ELF-1 (cell line): ENCODE data around the gene CTNND2.

Experiments used
- DNase-seq: peaks from one replicate; pipeline ENCODE4 v3.0.0-alpha.2; 2016; ENCODE audit warnings: low read depth, low spot score

Gene CTNND2

GRCh38 chr5:11522796-11523195 is 381.4 kb downstream of the CTNND2 start:
- DNase-seq: no peak

GRCh38 chr5:11520241-11520930 is 383.9 kb downstream of the CTNND2 start:
- DNase-seq: no peak

GRCh38 chr5:11519236-11519635 is 385.0 kb downstream of the CTNND2 start:
- DNase-seq: no peak

- DNase-seq: no peak
Measured at GRCh38 chr5:11518676-11519075, 385.6 kb downstream of the CTNND2 start.

GRCh38 chr5:11514705-11515432 is 389.4 kb downstream of the CTNND2 start:
- DNase-seq: no peak

GRCh38 chr5:11511878-11512277 is 392.4 kb downstream of the CTNND2 start:
- DNase-seq: no peak

- no peak for DNase-seq
Measured at GRCh38 chr5:11510889-11511288, 393.4 kb downstream of the CTNND2 start.

- no peak for DNase-seq
Measured at GRCh38 chr5:11509793-11510192, 394.5 kb downstream of the CTNND2 start.

GRCh38 chr5:11507156-11507910 is 396.9 kb downstream of the CTNND2 start:
- no peak for DNase-seq

GRCh38 chr5:11504886-11505193 is 399.4 kb downstream of the CTNND2 start:
- peak; percentile 51 for DNase-seq

GRCh38 chr5:11504065-11504885 is 400.0 kb downstream of the CTNND2 start:
- no peak for DNase-seq

GRCh38 chr5:11502783-11503182 is 401.5 kb downstream of the CTNND2 start:
- DNase-seq: no peak

- DNase-seq: no peak
Measured at GRCh38 chr5:11497651-11498050, 406.6 kb downstream of the CTNND2 start.

- DNase-seq: no peak
Measured at GRCh38 chr5:11496137-11496719, 408.0 kb downstream of the CTNND2 start.

GRCh38 chr5:11494340-11494739 is 409.9 kb downstream of the CTNND2 start:
- DNase-seq: no peak

GRCh38 chr5:11491404-11492075 is 412.7 kb downstream of the CTNND2 start:
- no peak for DNase-seq

- DNase-seq: no peak
Measured at GRCh38 chr5:11483630-11484029, 420.6 kb downstream of the CTNND2 start.

- no peak for DNase-seq
Measured at GRCh38 chr5:11482011-11482410, 422.2 kb downstream of the CTNND2 start.

GRCh38 chr5:11477786-11478185 is 426.5 kb downstream of the CTNND2 start:
- no peak for DNase-seq

- DNase-seq: no peak
Measured at GRCh38 chr5:11476866-11477265, 427.4 kb downstream of the CTNND2 start.
